ENCODE measurements around the gene ELP2.

GRCh38 chr18:36112302-36112701 is 17.4 kb upstream of the ELP2 start:
- TF ChIP-seq CTCF (optimal IDR thresholded peaks at IDR 0.05 in 1 of 3, IDR thresholded peaks at IDR 0.05 in 1 of 3, conservative IDR thresholded peaks at IDR 0.05 in 1 of 3; ENCODE audit: extremely low read depth in 1 of 3, insufficient read depth in 2 of 3, low read length in 3 of 3) (no peak), EZH2 (IDR thresholded peaks at IDR 0.05; ENCODE audit: low read length) (no peak)
